Mesodermal cell (in vitro differentiated cells): Measurements from ENCODE around the gene CPZ.

Source experiments
- H3K27ac ChIP-seq: 2 replicates; pipeline ENCODE4 v1.7.0; 2013; ENCODE audit warnings: mild to moderate bottlenecking, low read depth, low read length, moderate library complexity; ENCODE audit not compliant: severe bottlenecking
- H3K36me3 ChIP-seq: 2 replicates; pipeline ENCODE4 v1.7.1; 2013; ENCODE audit warnings: mild to moderate bottlenecking, low read length, moderate library complexity; ENCODE audit not compliant: control insufficient read depth, insufficient read depth
- H3K4me1 ChIP-seq: one replicate; pipeline ENCODE4 v1.7.1; 2013; ENCODE audit warnings: mild to moderate bottlenecking, low read length; ENCODE audit not compliant: insufficient read depth, control insufficient read depth, poor library complexity, severe bottlenecking
- H3K4me3 ChIP-seq: 2 replicates; pipeline ENCODE4 v1.7.0; 2013; ENCODE audit warnings: low read length, control low read depth, mild to moderate bottlenecking; ENCODE audit not compliant: insufficient read depth, poor library complexity, severe bottlenecking; ENCODE audit errors: extremely low read depth
- H3K9me3 ChIP-seq: 2 replicates; pipeline ENCODE4 v1.7.1; 2013; ENCODE audit warnings: mild to moderate bottlenecking, low read length, moderate library complexity; ENCODE audit not compliant: control insufficient read depth
- WGBS, 2 experiments: methylation state at CpG; one replicate each; pipeline ENCODE4 v1.1.5; 2013; ENCODE audit warnings: missing lambda C conversion rate in 2 of 2; ENCODE audit not compliant: insufficient coverage in 2 of 2; 5-methylcytosine and 5-hydroxymethylcytosine counted together

The CPZ gene

DNA sequence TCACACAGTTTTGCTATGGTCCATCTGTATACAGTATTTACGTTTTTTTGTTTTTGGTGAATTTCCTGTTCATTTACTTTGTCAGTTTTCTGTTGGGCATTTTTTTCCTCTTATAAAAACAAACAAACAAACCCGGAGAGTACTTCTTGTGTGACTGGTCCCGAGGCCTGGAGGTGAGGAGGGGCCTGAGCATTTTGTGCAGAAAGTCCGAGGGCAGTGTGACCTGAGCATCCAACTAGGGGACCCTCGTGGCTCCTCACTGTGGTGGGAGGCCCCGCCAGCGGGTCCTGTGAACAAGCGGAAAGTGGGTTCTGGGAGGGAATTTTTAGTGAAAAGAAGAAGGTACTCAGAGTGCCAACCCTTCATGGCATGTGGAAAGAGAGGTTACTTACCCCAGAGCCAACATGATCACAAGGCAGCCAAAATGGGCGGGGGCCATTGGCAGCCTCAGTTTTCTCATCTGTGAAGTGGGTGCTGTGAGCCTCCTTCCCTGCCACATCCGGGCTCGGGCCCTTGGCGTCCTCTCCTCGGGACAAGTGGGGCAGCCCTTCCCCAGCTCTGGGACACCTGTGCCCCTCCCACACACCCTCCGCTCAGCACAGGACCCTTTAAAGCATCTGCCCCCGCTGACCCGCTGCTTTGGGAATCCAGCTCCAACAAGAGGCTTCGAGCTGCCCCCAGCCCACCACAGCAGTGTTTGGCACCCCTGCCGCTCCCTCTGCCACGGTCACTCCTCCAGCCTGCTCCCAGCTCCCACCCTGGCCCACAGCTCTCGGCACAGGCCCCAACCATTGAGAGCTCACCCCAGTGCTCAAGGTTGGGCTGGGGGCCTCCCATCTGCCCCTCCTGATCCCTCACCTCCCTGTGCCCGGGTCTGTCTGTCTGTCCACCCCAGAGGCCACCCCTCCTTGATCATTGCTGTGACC, 35.2 kb upstream of the CPZ start:
- Histone ChIP-seq H3K9me3 (no peaks in the 10 kb centered on the region), H3K36me3 (no peaks in the 10 kb centered on the region), H3K4me1 (peaks cover 11% of the 10 kb centered on the region), H3K27ac (no peak overlapping the region), H3K4me3 (no peak overlapping the region)
- WGBS, 2 experiments, result 90 to 93% methylated on average over 13 to 18 of the region's 21 CpGs

GRCh38 chr4:8558080-8558960, 34.2 kb upstream of the CPZ start:
- Histone ChIP-seq H3K9me3 (no peaks in the 10 kb centered on the region), H3K4me3 (no peak overlapping the region), H3K4me1 (peaks cover 11% of the 10 kb centered on the region), H3K27ac (no peak overlapping the region), H3K36me3 (no peaks in the 10 kb centered on the region)
- 89 to 94% methylated on average over 16 to 19 of the region's 21 CpGs for WGBS, 2 experiments

DNA sequence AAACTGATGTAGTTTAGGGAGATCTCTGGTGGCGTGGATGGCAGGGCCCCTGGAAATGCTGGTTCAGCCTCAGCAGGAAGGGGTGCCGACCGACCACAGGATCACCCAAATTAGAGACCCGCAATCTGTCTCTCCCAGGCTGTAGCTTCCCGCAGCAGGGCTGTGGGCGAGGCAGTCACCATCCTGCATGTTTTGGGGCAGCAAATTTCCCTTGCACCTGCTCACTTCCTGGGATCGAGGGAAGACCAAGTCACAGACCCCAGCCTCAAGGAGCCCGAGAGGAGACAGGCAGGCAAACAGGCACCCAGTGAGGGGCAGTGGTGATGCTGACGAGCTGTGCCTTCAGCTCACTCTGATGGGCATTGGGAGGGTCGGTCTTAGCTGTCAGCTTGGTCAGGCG, 33.6 kb upstream of the CPZ start:
- Histone ChIP-seq H3K9me3 (no peaks in the 10 kb centered on the region), H3K27ac (no peak overlapping the region), H3K36me3 (no peaks in the 10 kb centered on the region), H3K4me3 (no peak overlapping the region), H3K4me1 (peaks cover 11% of the 10 kb centered on the region)
- WGBS, 2 experiments, result 93% methylated on average over 11 of the region's 11 CpGs

DNA sequence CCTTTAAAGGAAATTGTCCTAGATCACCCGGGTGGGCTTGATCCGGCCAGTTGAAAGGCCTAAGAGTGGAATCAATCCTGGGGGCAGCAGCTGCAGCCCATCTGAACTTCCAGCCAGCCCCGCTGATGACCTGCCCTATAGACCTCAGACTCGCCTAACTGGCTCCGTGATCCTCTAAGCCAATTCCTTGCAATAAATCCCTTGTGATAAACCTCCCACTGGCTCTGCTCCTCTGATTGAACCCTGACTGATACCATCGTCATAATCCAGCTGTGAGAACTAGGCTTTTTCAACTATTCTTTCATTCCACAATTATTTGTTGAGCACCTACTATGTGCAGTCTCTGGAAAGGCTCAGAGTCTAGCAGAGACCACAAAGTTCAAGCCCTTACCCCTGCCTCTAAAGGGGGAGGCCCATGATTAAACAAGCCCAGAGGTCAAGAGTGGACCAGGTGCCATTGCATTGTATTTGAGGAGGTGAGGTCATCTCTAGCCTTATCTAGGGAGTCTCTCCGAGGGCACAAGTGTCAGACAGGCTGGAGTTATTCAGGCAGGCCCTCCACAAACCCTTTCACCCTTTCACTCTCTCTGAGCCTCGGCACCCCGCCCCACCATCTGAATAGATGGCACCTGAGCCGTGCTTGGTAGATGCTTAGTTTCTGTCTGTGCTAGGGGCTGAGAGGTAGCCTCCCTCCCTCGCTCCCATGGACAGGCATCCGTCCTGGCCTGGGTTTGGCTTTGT, 32.9 kb upstream of the CPZ start:
- H3K4me1 ChIP-seq, result peaks cover 11% of the 10 kb centered on the region
- no peaks in the 10 kb centered on the region for H3K36me3 ChIP-seq
- no peak overlapping the region for H3K4me3 ChIP-seq
- no peaks in the 10 kb centered on the region for H3K9me3 ChIP-seq
- 84 to 89% methylated on average over 10 to 12 of the region's 12 CpGs for WGBS, 2 experiments
- H3K27ac ChIP-seq, result no peak overlapping the region

DNA sequence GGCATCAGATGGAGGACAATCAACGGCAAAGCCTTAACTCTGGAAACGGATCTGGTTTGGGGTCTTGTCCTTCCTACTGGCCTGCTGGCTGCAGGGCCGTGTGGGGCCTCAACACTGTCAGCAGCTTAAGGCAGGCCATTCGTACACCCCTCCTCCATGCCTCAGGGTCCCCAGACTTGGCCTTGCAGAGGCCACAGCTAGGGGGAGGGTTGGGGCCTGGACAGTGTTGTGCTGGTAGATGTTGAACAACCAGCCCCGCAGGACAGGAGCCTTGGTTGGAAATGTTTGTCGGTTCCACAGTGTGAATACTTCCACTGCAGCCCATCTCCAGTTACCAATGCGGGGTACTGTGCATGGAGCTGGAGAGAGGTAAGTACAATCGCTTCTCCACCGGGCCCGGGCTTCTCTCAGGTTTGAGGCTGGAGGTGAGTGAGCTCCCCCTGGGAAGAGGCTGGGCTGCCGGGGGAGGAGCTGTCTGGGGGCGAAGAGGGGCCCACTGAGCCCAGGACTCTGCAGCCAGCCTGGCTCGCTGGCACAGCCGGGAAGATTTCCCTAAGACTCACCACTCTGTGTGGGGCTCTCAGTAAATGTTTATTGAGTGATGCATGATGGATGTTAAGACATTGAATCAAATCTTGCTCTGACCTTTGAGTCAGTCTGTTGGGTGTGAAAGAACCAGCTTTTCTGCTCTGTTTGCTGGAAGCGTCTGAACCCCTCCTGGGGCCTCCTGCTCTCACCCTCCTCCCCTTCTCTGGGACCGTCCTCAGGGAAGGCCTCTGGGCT, 32.1 kb upstream of the CPZ start:
- no peaks in the 10 kb centered on the region for H3K36me3 ChIP-seq
- no peaks in the 10 kb centered on the region for H3K9me3 ChIP-seq
- no peak overlapping the region for H3K27ac ChIP-seq
- H3K4me3 ChIP-seq, result no peak overlapping the region
- WGBS, 2 experiments, result 76 to 78% methylated on average over 10 to 11 of the region's 16 CpGs
- H3K4me1 ChIP-seq, result peaks cover 11% of the 10 kb centered on the region

- H3K4me3 ChIP-seq, result no peak overlapping the region
Observed at GRCh38 chr4:8564595-8564994, 28.0 kb upstream of the CPZ start.

GRCh38 chr4:8568068-8568668, 24.4 kb upstream of the CPZ start:
- no peaks in the 10 kb centered on the region for H3K9me3 ChIP-seq
- H3K4me3 ChIP-seq, result no peak overlapping the region
- no peaks in the 10 kb centered on the region for H3K36me3 ChIP-seq
- WGBS, 2 experiments, result 24 to 38% methylated on average over 2 to 5 of the region's 5 CpGs
- H3K27ac ChIP-seq, result peak overlapping the region; percentile 70
- H3K4me1 ChIP-seq, result peaks cover 10% of the 10 kb centered on the region

More at GRCh38 chr4:8564595-8564994, 28.0 kb upstream of the CPZ start:
- Histone ChIP-seq H3K4me1 (peaks cover 10% of the 10 kb centered on the region), H3K9me3 (no peaks in the 10 kb centered on the region), H3K36me3 (no peaks in the 10 kb centered on the region), H3K27ac (no peak overlapping the region)
- WGBS, 2 experiments, result no CpG with 5 or more reads among the region's 1 CpG

DNA sequence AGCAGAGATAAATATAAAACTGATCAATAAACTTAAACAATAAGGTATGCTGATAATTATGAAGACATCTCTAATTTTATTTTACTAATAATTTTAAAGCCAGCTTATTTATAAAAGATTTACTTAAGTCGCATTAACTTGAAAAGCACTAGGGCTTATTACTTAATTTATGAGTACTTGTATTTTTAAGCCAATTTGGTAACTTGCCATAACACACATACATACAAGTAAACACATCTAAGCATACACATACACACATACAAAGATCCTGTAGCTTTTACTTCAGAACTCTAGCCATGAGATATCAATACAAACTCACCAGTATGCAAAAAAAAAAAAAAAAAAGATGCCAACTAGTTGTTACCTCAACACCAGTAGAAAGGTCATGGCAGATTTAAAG, 22.4 kb upstream of the CPZ start:
- Histone ChIP-seq H3K36me3 (no peaks in the 10 kb centered on the region), H3K4me3 (no peak overlapping the region), H3K9me3 (no peaks in the 10 kb centered on the region), H3K4me1 (peaks cover 10% of the 10 kb centered on the region), H3K27ac (no peak overlapping the region)
- WGBS, 2 experiments, result no CpG with 5 or more reads among the region's 1 CpG

DNA sequence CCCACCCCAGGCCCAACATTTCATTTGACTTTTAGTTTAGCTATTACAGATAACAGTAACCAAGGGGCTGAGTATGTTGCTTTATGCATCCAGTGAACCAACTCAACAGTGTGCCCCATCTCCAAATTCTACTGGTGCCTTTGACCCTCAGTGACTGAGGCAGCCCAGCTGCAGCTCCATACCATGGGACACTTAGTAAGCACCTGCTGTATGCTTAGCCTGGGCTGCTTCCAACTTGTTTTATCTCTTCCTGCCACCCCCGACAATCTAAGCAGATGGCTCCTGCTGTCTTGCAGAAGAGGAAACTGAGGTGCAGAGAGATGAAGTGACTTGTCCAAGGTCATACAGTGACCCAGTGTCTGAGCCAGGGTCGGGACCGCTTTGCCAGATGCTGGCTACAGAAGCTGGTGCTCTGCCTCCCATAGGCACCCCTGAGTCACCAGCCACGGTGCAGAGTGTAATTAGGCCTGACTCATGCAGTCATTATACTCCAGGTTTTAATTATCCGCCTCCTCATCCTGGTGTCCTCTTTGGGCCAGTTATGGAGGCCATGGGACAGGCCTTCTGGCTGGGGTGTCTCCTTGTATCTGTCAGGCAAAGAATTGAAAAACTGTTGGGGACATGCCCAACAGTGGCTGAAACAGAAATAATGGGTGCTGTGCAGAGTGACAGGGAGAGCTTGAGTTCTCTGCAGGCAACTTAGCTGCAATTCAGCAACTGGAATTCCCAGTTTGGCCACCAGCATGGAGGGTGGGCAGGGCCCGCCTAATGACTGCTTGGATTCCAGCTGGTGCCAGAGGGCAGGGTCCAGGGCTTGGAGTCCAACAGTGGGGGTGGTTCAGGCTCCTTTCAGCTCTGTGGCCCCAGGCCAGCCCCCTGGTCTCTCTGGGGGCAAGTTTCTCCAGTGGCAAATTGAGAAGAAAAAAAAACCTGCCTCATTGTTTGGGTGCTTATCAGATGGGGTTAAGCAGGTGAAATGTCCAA, 20.6 kb upstream of the CPZ start:
- no peak overlapping the region for H3K27ac ChIP-seq
- no peaks in the 10 kb centered on the region for H3K9me3 ChIP-seq
- no peaks in the 10 kb centered on the region for H3K36me3 ChIP-seq
- peaks cover 10% of the 10 kb centered on the region for H3K4me1 ChIP-seq
- no peak overlapping the region for H3K4me3 ChIP-seq
- WGBS, 2 experiments, result 84 to 100% methylated on average over 4 to 6 of the region's 6 CpGs
